Type B pancreatic cell (in vitro differentiated cells): ENCODE results near the gene PLCL2. TPM values are rescaled to one million over a fixed set of nuclear protein-coding genes. Genes with fewer than 3 reads are reported as not detected.

Experiments used
- DNase-seq: peaks from one replicate; pipeline ENCODE4 v3.0.0; 2021; ENCODE audit warnings: mixed read lengths; ENCODE audit not compliant: unreplicated experiment; ENCODE audit errors: extremely low spot score
- H3K27ac Mint-ChIP-seq: 2 replicates; pipeline ENCODE4 v1.8.0; 2021; ENCODE audit warnings: mild to moderate bottlenecking, mixed read lengths
- H3K27me3 Mint-ChIP-seq: 2 replicates; pipeline ENCODE4 v1.8.0; 2021; ENCODE audit warnings: mixed read lengths
- H3K36me3 Mint-ChIP-seq: 2 replicates; pipeline ENCODE4 v1.8.0; 2021; ENCODE audit warnings: mixed read lengths
- H3K4me1 Mint-ChIP-seq: one replicate; pipeline ENCODE4 v1.8.0; 2021; ENCODE audit warnings: mixed read lengths; ENCODE audit not compliant: unreplicated experiment
- H3K4me3 Mint-ChIP-seq: 2 replicates; pipeline ENCODE4 v1.8.0; 2021; ENCODE audit warnings: mild to moderate bottlenecking, mixed read lengths
- H3K9me3 Mint-ChIP-seq: 2 replicates; pipeline ENCODE4 v1.8.0; 2021; ENCODE audit warnings: mixed read lengths
- CTCF ChIP-seq: fragments of 200-600 bp; sonication (generic); conservative IDR thresholded peaks from 2 replicates; pipeline ENCODE4 v1.5.0; 2021; ENCODE audit warnings: antibody characterized with exemption, mild to moderate bottlenecking
- total RNA-seq: library from RNA; stranded (reverse); gene quantifications from 2 replicates; pipeline ENCODE4 v1.2.1, GENCODE V29; 2021; ENCODE audit warnings: low replicate concordance

The PLCL2 gene
- total RNA-seq, 1 donor from 2014 or later, result 10.6 TPM

- Mint-ChIP-seq H3K4me1 (peaks cover 9% of the 10 kb centered on the region), H3K36me3 (no peaks in the 10 kb centered on the region), H3K4me3 (no peak overlapping the region), H3K27me3 (no peaks in the 10 kb centered on the region), H3K9me3 (peaks cover 1% of the 10 kb centered on the region), H3K27ac (no peak overlapping the region)
- DNase-seq, result no peak
- TF ChIP-seq CTCF, result no peak
These were observed 33.9 kb downstream of the PLCL2 start for GRCh38 chr3:16918683-16919025.

- no peak for TF ChIP-seq CTCF
- Mint-ChIP-seq H3K27me3 (peaks cover under 1% of the 10 kb centered on the region), H3K4me1 (no peaks in the 10 kb centered on the region), H3K9me3 (peaks cover 6% of the 10 kb centered on the region), H3K36me3 (no peaks in the 10 kb centered on the region), H3K4me3 (no peak overlapping the region), H3K27ac (no peak overlapping the region)
- no peak for DNase-seq
These were observed 38.4 kb downstream of the PLCL2 start for GRCh38 chr3:16923112-16923511.

GRCh38 chr3:16927485-16927884 lies 42.7 kb downstream of the PLCL2 start:
- peaks cover 3% of the 10 kb centered on the region for H3K27me3 Mint-ChIP-seq
- H3K4me1 Mint-ChIP-seq, result no peaks in the 10 kb centered on the region
- H3K27ac Mint-ChIP-seq, result no peak overlapping the region
- no peak for DNase-seq
- H3K36me3 Mint-ChIP-seq, result no peaks in the 10 kb centered on the region
- TF ChIP-seq CTCF, result no peak
- H3K9me3 Mint-ChIP-seq, result peaks cover 6% of the 10 kb centered on the region
- no peak overlapping the region for H3K4me3 Mint-ChIP-seq

- no peak for TF ChIP-seq CTCF
- H3K4me3 Mint-ChIP-seq, result no peak overlapping the region
These were observed 43.8 kb downstream of the PLCL2 start for GRCh38 chr3:16928386-16929132.

GRCh38 chr3:16929311-16929710 lies 44.6 kb downstream of the PLCL2 start:
- Mint-ChIP-seq H3K4me1 (no peaks in the 10 kb centered on the region), H3K9me3 (no peaks in the 10 kb centered on the region), H3K4me3 (no peak overlapping the region), H3K27ac (no peak overlapping the region), H3K27me3 (peaks cover 3% of the 10 kb centered on the region), H3K36me3 (no peaks in the 10 kb centered on the region)
- no peak for TF ChIP-seq CTCF
- DNase-seq, result no peak

More at GRCh38 chr3:16928386-16929132, 43.8 kb downstream of the PLCL2 start:
- Mint-ChIP-seq H3K27ac (no peak overlapping the region), H3K4me1 (no peaks in the 10 kb centered on the region), H3K36me3 (no peaks in the 10 kb centered on the region), H3K27me3 (peaks cover 3% of the 10 kb centered on the region), H3K9me3 (peaks cover 5% of the 10 kb centered on the region)
- no peak for DNase-seq
